ENCODE results near the gene SKIC8.

DNA sequence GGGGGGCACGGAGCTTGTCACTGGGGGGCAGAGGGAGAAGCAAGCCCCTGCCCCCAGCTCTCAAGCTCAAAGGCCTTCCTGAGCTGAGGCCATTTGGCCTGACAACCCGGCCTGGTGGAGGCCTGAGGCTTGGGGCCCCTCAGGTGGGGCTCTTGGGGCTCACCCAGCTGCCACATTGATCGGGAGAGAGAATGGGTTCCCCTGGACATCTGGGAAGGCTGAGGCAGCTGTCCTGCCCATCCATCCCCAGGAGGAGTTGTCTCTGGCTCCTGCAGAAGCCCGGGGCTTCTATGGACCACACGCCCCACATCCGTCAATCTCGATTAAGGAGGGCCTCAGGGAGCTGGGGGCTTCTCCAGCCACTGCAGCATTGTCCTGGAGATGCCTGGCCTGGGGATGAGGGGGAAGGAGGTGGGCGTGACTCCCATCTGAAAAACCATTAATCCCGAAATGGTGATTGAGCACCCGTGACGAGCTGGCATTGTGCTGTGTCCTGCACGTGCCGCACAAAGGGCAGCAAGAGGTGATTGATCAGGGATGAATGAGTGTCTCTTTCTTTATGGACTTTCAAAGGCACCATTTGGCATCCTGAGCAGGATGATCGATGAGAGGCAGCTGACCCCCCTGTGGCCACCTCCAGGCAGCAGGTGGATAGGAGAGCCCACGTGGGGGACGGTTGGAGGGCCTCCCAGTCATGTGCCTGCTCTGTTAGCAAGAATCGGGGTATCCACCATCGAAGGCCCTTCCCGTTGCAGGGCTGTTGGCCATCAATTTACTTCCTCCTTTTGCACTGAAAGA is 23.5 kb upstream of the SKIC8 start:
- TF ChIP-seq, protein P1, sequence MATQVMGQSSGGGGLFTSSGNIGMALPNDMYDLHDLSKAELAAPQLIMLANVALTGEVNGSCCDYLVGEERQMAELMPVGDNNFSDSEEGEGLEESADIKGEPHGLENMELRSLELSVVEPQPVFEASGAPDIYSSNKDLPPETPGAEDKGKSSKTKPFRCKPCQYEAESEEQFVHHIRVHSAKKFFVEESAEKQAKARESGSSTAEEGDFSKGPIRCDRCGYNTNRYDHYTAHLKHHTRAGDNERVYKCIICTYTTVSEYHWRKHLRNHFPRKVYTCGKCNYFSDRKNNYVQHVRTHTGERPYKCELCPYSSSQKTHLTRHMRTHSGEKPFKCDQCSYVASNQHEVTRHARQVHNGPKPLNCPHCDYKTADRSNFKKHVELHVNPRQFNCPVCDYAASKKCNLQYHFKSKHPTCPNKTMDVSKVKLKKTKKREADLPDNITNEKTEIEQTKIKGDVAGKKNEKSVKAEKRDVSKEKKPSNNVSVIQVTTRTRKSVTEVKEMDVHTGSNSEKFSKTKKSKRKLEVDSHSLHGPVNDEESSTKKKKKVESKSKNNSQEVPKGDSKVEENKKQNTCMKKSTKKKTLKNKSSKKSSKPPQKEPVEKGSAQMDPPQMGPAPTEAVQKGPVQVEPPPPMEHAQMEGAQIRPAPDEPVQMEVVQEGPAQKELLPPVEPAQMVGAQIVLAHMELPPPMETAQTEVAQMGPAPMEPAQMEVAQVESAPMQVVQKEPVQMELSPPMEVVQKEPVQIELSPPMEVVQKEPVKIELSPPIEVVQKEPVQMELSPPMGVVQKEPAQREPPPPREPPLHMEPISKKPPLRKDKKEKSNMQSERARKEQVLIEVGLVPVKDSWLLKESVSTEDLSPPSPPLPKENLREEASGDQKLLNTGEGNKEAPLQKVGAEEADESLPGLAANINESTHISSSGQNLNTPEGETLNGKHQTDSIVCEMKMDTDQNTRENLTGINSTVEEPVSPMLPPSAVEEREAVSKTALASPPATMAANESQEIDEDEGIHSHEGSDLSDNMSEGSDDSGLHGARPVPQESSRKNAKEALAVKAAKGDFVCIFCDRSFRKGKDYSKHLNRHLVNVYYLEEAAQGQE (IDR thresholded peaks at IDR 0.05; ENCODE audit: insufficient read depth in 1 of 2, low read depth in 2 of 2, low read length in 2 of 2) = no peak
- TF ChIP-seq POLR2AphosphoS5 (IDR thresholded peaks at IDR 0.05; ENCODE audit: low read depth, low read length) (no peak), SIN3A (IDR thresholded peaks at IDR 0.05; ENCODE audit: borderline replicate concordance, insufficient read depth, low read length) (no peak), TAF1 (IDR thresholded peaks at IDR 0.05; ENCODE audit: borderline replicate concordance, insufficient read depth, low read length) (peak; percentile 2; the same call in 1 of the 2 replicates)

Measured in PFSK-1 (cell line).